Measurements from ENCODE around the gene PCSK5.

Gene PCSK5

GRCh38 chr9:75906531-75906930, 16.1 kb downstream of the PCSK5 start:
- no peak for TF ChIP-seq CTCF (IDR thresholded peaks at IDR 0.05; ENCODE audit: low read depth, low read length, missing control alignments)
- DNase-seq (ENCODE audit: extremely low read depth, low read depth): no peak

GRCh38 chr9:75907329-75907728, 16.9 kb downstream of the PCSK5 start:
- no peak for DNase-seq (ENCODE audit: extremely low read depth, low read depth)
- no peak overlapping the region for H3K4me3 ChIP-seq (replicated peaks; ENCODE audit: low read depth, low read length)
- no peak for TF ChIP-seq CTCF (IDR thresholded peaks at IDR 0.05; ENCODE audit: low read depth, low read length, missing control alignments)

More at GRCh38 chr9:75906531-75906930, 16.1 kb downstream of the PCSK5 start:
- no peak overlapping the region for H3K4me3 ChIP-seq (replicated peaks; ENCODE audit: low read depth, low read length)

- H3K4me3 ChIP-seq (replicated peaks; ENCODE audit: low read depth, low read length): no peak overlapping the region
- TF ChIP-seq CTCF (IDR thresholded peaks at IDR 0.05; ENCODE audit: low read depth, low read length, missing control alignments): no peak
- no peak for DNase-seq (ENCODE audit: extremely low read depth, low read depth)
These were observed 17.4 kb downstream of the PCSK5 start for GRCh38 chr9:75907923-75908322.

- H3K4me3 ChIP-seq (replicated peaks; ENCODE audit: low read depth, low read length): no peak overlapping the region
- no peak for DNase-seq (ENCODE audit: extremely low read depth, low read depth)
- TF ChIP-seq CTCF (IDR thresholded peaks at IDR 0.05; ENCODE audit: low read depth, low read length, missing control alignments): no peak
These were observed 19.3 kb downstream of the PCSK5 start for GRCh38 chr9:75909776-75910175.

GRCh38 chr9:75910731-75911130, 20.3 kb downstream of the PCSK5 start:
- TF ChIP-seq CTCF (IDR thresholded peaks at IDR 0.05; ENCODE audit: low read depth, low read length, missing control alignments): no peak
- no peak for DNase-seq (ENCODE audit: extremely low read depth, low read depth)

GRCh38 chr9:75911390-75911789, 20.9 kb downstream of the PCSK5 start:
- no peak overlapping the region for H3K4me3 ChIP-seq (replicated peaks; ENCODE audit: low read depth, low read length)
- no peak for TF ChIP-seq CTCF (IDR thresholded peaks at IDR 0.05; ENCODE audit: low read depth, low read length, missing control alignments)
- DNase-seq (ENCODE audit: extremely low read depth, low read depth): no peak

More at GRCh38 chr9:75910731-75911130, 20.3 kb downstream of the PCSK5 start:
- no peak overlapping the region for H3K4me3 ChIP-seq (replicated peaks; ENCODE audit: low read depth, low read length)

- no peak for TF ChIP-seq CTCF (IDR thresholded peaks at IDR 0.05; ENCODE audit: low read depth, low read length, missing control alignments)
- DNase-seq (ENCODE audit: extremely low read depth, low read depth): no peak
- H3K4me3 ChIP-seq (replicated peaks; ENCODE audit: low read depth, low read length): no peak overlapping the region
These were observed 22.5 kb downstream of the PCSK5 start for GRCh38 chr9:75912951-75913350.

Data from HFF-Myc (cell line).